Fibroblast of skin of right biceps (primary cell): ENCODE measurements around the gene GCKR.

Experiments
- DNase-seq: peaks from one replicate; pipeline ENCODE4 v3.0.0-alpha.2; 2013

The GCKR gene

DNA sequence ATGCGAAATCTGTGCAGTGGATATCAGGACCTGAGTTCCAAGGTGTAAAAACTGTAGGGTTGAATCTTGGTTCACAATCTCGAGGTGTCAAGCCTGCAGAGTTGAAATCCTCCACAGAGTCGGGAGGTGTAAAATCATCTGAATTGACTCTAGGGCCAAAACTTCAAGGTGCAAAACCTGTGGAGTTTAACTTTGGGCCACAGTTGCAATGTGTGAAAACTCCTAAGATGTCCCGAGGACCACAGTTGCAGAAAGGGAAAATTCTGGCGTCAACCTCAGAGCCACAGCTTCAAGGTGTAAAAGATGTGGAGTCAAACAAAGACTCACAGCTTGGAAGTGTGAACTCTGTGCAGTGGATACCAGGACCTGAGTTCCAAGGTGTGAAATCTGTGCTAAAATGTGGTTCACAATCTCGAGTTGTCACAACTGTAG is 76.4 kb downstream of the GCKR start:
- no peak for DNase-seq
